GM12878 (cell line): ENCODE data around the gene FAM234A. TPM values are rescaled to one million over a fixed set of nuclear protein-coding genes. Genes with fewer than 3 reads are reported as not detected.

Source experiments
- ATAC-seq: fragments of 200-7000 bp; cut with Tn5 transposase; 3 replicates; pipeline ENCODE4 v1.9.1; 2020; ENCODE audit warnings: mild to moderate bottlenecking, moderate library complexity
- BruUV-seq: library from RNA; stranded (reverse); fragments of 400-500 nt; replicated peaks from 2 replicates; lab custom pipeline; 2021; lab: Mats Ljungman, UMichigan
- CTCF ChIA-PET: fragments of 300-600 bp; sonication (Branson Sonifier 250); formaldehyde crosslinking; extraction: SDS; loops from one replicate; lab custom pipeline; 2021; ENCODE audit warnings: inconsistent platforms; lab: Yijun Ruan, JAX
- POLR2A ChIA-PET: fragments of 350-600 bp; formaldehyde crosslinking; extraction: SDS; loops from one replicate; lab custom pipeline; 2021; ENCODE audit warnings: inconsistent platforms; lab: Charles Lee
- RAD21 ChIA-PET: fragments of 300-600 bp; sonication (Branson Sonifier 250); formaldehyde crosslinking; loops from one replicate; lab custom pipeline; 2023; ENCODE audit warnings: antibody characterized with exemption; ENCODE audit not compliant: unreplicated experiment; lab: Charles Lee
- SMC1A ChIA-PET: fragments of 300-600 bp; sonication (Branson Sonifier 250); formaldehyde crosslinking; loops from one replicate; lab custom pipeline; 2023; ENCODE audit not compliant: unreplicated experiment, uncharacterized antibody; lab: Charles Lee
- DNase-seq: peaks from one replicate; pipeline ENCODE4 v3.0.0-alpha.2; 2011; ENCODE audit warnings: low read depth, low spot score
- FAIRE-seq: peaks from 3 replicates; lab custom pipeline; 2011; peaks lifted over from hg19 to GRCh38; lab: Jason Lieb, UNC
- H2AFZ ChIP-seq: 2 replicates; pipeline ENCODE4 v1.6.0; 2011; ENCODE audit warnings: low read depth, low read length, control low read depth; ENCODE audit not compliant: control insufficient read depth
- H3K27ac ChIP-seq: 2 replicates; pipeline ENCODE4 v1.5.1; 2011; ENCODE audit warnings: control low read depth; ENCODE audit not compliant: control insufficient read depth, insufficient read depth
- H3K27me3 ChIP-seq, 2 experiments: replicated peaks in 1 of 2; 2 replicates each; pipeline versions ENCODE4 v1.6.0 to v1.6.1; 2011; ENCODE audit warnings: low read length in 1 of 2; ENCODE audit not compliant: control insufficient read depth in 2 of 2, insufficient read depth in 2 of 2
- H3K36me3 ChIP-seq, 2 experiments: 2 replicates each; pipeline ENCODE4 v1.5.1; 2011; ENCODE audit warnings: low read length in 1 of 2; ENCODE audit not compliant: control insufficient read depth in 2 of 2, insufficient read depth in 2 of 2
- H3K4me1 ChIP-seq: 2 replicates; pipeline ENCODE4 v1.6.1; 2011; ENCODE audit warnings: mild to moderate bottlenecking, low read length, moderate library complexity, mixed read lengths; ENCODE audit not compliant: control insufficient read depth, insufficient read depth
- H3K4me2 ChIP-seq: 2 replicates; pipeline ENCODE4 v1.6.0; 2011; ENCODE audit warnings: control low read depth; ENCODE audit not compliant: control insufficient read depth, insufficient read depth
- H3K4me3 ChIP-seq: fragments of 200-600 bp; sonication (generic); 2 replicates; pipeline ENCODE4 v1.5.1; 2016
- H3K79me2 ChIP-seq: 2 replicates; pipeline ENCODE4 v1.6.0; 2011; ENCODE audit warnings: low read length; ENCODE audit not compliant: control insufficient read depth, insufficient read depth
- H3K9ac ChIP-seq: 2 replicates; pipeline ENCODE4 v1.8.0; 2011; ENCODE audit warnings: low read length, control low read depth, mixed read lengths; ENCODE audit not compliant: control insufficient read depth, insufficient read depth
- H3K9me3 ChIP-seq: replicated peaks from 3 replicates; pipeline ENCODE4 v1.5.1; 2011; ENCODE audit warnings: mild to moderate bottlenecking, low read length; ENCODE audit not compliant: control insufficient read depth, insufficient read depth
- H4K20me1 ChIP-seq: 2 replicates; pipeline ENCODE4 v1.6.0; 2011; ENCODE audit not compliant: control insufficient read depth, insufficient read depth
- ETV6 ChIP-seq, 2 experiments: fragments of 450-650 bp in 1 of 2; IDR thresholded peaks in 1 of 2; conservative IDR thresholded peaks in 1 of 2; 2 replicates each; pipeline ENCODE4 v1.6.1; 2014; ENCODE audit warnings: antibody characterized with exemption in 1 of 2, borderline replicate concordance in 1 of 2, low read depth in 1 of 2, mild to moderate bottlenecking in 1 of 2, moderate library complexity in 1 of 2
- KAT2A ChIP-seq: conservative IDR thresholded peaks from 2 replicates; pipeline ENCODE4 v1.6.1; 2011; ENCODE audit warnings: low read depth, low read length; ENCODE audit not compliant: control insufficient read depth
- RAD51 ChIP-seq: fragments of 450-650 bp; IDR thresholded peaks from 2 replicates; pipeline ENCODE4 v1.6.1; 2016; ENCODE audit warnings: moderate library complexity, mild to moderate bottlenecking, inconsistent platforms
- RCOR1 ChIP-seq: conservative IDR thresholded peaks from 2 replicates; pipeline ENCODE4 v1.6.1; 2012; ENCODE audit warnings: low read depth, low read length, improper control_type of control experiment
- SIX5 ChIP-seq: IDR thresholded peaks from 2 replicates; pipeline ENCODE4 v1.6.1; 2011; ENCODE audit warnings: mild to moderate bottlenecking, low read depth, low read length, moderate library complexity; ENCODE audit not compliant: severe bottlenecking
- TCF3 ChIP-seq: IDR thresholded peaks from 2 replicates; pipeline ENCODE4 v1.6.1; 2012; ENCODE audit warnings: low read depth, mild to moderate bottlenecking, low read length, borderline replicate concordance; ENCODE audit not compliant: insufficient read depth
- WGBS: methylation state at CpG from one replicate; pipeline ENCODE4 v1.1.6; 2016; ENCODE audit warnings: low lambda C conversion rate; ENCODE audit not compliant: insufficient replicate concordance, insufficient coverage; ENCODE audit errors: missing lambda C conversion rate; 5-methylcytosine and 5-hydroxymethylcytosine counted together
- in situ Hi-C: fragments of 300-500 bp; cut with MboI; formaldehyde crosslinking; loops from 9 replicates; pipeline ENCODE4 v1.14.3; 2018; ENCODE audit warnings: mixed read lengths
- intact Hi-C: fragments of 100-400 bp; cut with micrococcal nuclease; formaldehyde crosslinking; loops from one replicate; pipeline ENCODE4 v1.14.2; 2022; ENCODE audit not compliant: unreplicated experiment
- polyA plus RNA-seq, 11 experiments: library from polyadenylated mRNA; depleted of rRNA in 4 of 11; unstranded in 6 of 11; stranded (reverse) in 5 of 11; fragments of >200 nt; fragmentation: Nextera tagmentation in 4 of 11; fragmentation: Illumina TruSeq in 1 of 11; extraction: Ambion mirVana in 4 of 11; extraction: Trizol in 1 of 11; gene quantifications; 1 replicate in 1 of 11; 2 replicates in 10 of 11; pipeline versions ENCODE4 v1.2.1 to v1.2.3, GENCODE V29; 2011 to 2016; ENCODE audit warnings: inconsistent platforms in 2 of 11, missing spikeins in 2 of 11, low read depth in 1 of 11
- total RNA-seq, 4 experiments: library from RNA; depleted of rRNA in 3 of 4; stranded (reverse); fragments of >200 nt in 3 of 4; fragmentation: Illumina TruSeq in 1 of 4; extraction: Trizol in 1 of 4; gene quantifications; 2 replicates each; pipeline versions ENCODE4 v1.2.1 to v1.2.3, GENCODE V29; 2013 to 2021
- TF ChIP-seq, protein P1 (sequence below): IDR thresholded peaks from 2 replicates; pipeline ENCODE4 v1.6.1; 2011; ENCODE audit warnings: mild to moderate bottlenecking, low read depth, low read length, moderate library complexity; ENCODE audit not compliant: insufficient replicate concordance
- TF ChIP-seq, protein P2 (sequence below): fragments of 450-650 bp; IDR thresholded peaks from 2 replicates; pipeline ENCODE4 v1.6.1; 2016; ENCODE audit warnings: mild to moderate bottlenecking
- TF ChIP-seq, protein P3 (sequence below), 3 experiments: IDR thresholded peaks in 2 of 3; conservative IDR thresholded peaks in 1 of 3; 2 replicates each; pipeline ENCODE4 v1.5.1; 2011; ENCODE audit warnings: low read depth in 3 of 3, low read length in 3 of 3, mild to moderate bottlenecking in 3 of 3, control low read depth in 2 of 3, moderate library complexity in 2 of 3, inconsistent platforms in 1 of 3, mixed read lengths in 1 of 3; ENCODE audit not compliant: control insufficient read depth in 2 of 3, insufficient read depth in 1 of 3; ENCODE audit errors: extremely low read depth in 1 of 3

Gene FAM234A
- total and polyA plus RNA-seq, 10 of the 15 experiments (the other 5 are each of a cell fraction or from before 2014, with no cell fraction given), result 1.6 to 37.6 (median 17.3) TPM

DNA sequence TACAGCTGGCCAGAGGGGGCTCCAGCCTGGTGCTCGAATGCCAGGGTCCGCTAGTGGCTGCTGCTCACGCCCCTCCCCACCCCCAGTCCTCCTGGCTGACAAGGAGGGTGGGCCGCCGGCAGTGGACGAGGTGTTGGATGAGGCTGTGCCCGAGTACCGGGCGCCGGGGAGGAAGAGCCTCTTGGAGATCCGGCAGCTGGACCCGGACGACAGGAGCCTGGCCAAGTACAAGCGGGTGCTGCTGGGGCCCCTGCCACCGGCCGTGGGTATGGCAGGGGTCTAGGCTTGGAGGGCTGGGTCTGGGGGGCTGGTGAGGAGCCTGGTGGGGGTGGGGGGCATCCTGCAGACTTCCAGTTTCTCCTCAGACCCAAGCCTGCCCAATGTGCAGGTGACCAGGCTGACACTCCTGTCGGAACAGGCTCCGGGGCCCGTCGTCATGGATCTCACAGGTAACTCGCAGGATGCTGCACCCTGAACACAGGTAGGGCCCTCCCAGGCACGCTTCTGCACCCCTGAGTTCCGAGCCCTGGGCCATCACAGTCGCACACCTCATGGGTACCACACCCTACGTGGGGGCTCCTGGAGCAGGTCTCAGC lies 47.1 kb downstream of the FAM234A start:
- no peaks in the 10 kb centered on the region for H3K9me3 ChIP-seq
- FAIRE-seq, result no peak

More for the DNA sequence above, 47.1 kb downstream of the FAM234A start:
- no peak overlapping the region for H3K4me2 ChIP-seq
- H3K9ac ChIP-seq, result no peak overlapping the region
- ChIA-PET RAD21 (no interaction called here), CTCF (no interaction called here), SMC1A (no interaction called here), POLR2A (no interaction called here)
- ATAC-seq (no peak), DNase-seq (no peak)
- no peaks in the 10 kb centered on the region; a peak in 1 of 4 replicates for H3K36me3 ChIP-seq
- H4K20me1 ChIP-seq, result no peaks in the 10 kb centered on the region
- in situ Hi-C loops, result no loop called here
- intact Hi-C loops, result no loop called here
- H3K27me3 ChIP-seq, result no peaks in the 10 kb centered on the region; a peak in 1 of 4 replicates
- H3K4me1 ChIP-seq, result no peaks in the 10 kb centered on the region
- H3K4me3 ChIP-seq, result no peak overlapping the region
- TF ChIP-seq RAD51 (no peak), TCF3 (no peak), ETV6 (conservative IDR thresholded peaks at IDR 0.05 in 1 of 2, IDR thresholded peaks at IDR 0.05 in 1 of 2; ENCODE audit: borderline replicate concordance in 1 of 2, low read depth in 1 of 2) (no peak), SIX5 (no peak), KAT2A (no peak), RCOR1 (no peak)
- TF ChIP-seq, protein P1, sequence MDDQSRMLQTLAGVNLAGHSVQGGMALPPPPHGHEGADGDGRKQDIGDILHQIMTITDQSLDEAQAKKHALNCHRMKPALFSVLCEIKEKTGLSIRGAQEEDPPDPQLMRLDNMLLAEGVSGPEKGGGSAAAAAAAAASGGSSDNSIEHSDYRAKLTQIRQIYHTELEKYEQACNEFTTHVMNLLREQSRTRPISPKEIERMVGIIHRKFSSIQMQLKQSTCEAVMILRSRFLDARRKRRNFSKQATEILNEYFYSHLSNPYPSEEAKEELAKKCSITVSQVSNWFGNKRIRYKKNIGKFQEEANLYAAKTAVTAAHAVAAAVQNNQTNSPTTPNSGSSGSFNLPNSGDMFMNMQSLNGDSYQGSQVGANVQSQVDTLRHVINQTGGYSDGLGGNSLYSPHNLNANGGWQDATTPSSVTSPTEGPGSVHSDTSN, result no peak
- TF ChIP-seq, protein P2, sequence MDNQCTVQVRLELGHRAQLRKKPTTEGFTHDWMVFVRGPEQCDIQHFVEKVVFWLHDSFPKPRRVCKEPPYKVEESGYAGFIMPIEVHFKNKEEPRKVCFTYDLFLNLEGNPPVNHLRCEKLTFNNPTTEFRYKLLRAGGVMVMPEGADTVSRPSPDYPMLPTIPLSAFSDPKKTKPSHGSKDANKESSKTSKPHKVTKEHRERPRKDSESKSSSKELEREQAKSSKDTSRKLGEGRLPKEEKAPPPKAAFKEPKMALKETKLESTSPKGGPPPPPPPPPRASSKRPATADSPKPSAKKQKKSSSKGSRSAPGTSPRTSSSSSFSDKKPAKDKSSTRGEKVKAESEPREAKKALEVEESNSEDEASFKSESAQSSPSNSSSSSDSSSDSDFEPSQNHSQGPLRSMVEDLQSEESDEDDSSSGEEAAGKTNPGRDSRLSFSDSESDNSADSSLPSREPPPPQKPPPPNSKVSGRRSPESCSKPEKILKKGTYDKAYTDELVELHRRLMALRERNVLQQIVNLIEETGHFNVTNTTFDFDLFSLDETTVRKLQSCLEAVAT, result no peak
- TF ChIP-seq, protein P3, sequence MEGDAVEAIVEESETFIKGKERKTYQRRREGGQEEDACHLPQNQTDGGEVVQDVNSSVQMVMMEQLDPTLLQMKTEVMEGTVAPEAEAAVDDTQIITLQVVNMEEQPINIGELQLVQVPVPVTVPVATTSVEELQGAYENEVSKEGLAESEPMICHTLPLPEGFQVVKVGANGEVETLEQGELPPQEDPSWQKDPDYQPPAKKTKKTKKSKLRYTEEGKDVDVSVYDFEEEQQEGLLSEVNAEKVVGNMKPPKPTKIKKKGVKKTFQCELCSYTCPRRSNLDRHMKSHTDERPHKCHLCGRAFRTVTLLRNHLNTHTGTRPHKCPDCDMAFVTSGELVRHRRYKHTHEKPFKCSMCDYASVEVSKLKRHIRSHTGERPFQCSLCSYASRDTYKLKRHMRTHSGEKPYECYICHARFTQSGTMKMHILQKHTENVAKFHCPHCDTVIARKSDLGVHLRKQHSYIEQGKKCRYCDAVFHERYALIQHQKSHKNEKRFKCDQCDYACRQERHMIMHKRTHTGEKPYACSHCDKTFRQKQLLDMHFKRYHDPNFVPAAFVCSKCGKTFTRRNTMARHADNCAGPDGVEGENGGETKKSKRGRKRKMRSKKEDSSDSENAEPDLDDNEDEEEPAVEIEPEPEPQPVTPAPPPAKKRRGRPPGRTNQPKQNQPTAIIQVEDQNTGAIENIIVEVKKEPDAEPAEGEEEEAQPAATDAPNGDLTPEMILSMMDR (IDR thresholded peaks at IDR 0.05 in 2 of 3, conservative IDR thresholded peaks at IDR 0.05 in 1 of 3; ENCODE audit: control insufficient read depth in 2 of 3, extremely low read depth in 1 of 3, insufficient read depth in 1 of 3, low read depth in 3 of 3, low read length in 3 of 3), result no peak
- no TSS peak for BruUV-seq
- 64% methylated on average over 19 of the region's 25 CpGs for WGBS
- no peak overlapping the region for H2AFZ ChIP-seq
- H3K27ac ChIP-seq, result no peak overlapping the region
- H3K79me2 ChIP-seq, result no peaks in the 10 kb centered on the region
